HepG2 (cell line): ENCODE data around the gene PRDM10. TPM values are rescaled to one million over a fixed set of nuclear protein-coding genes. Genes with fewer than 3 reads are reported as not detected.
A peak's percentile ranks its signal among the peaks of the same experiment; 100 is the strongest.

Experiments used
- ATF3 ChIP-seq: sonication (generic); formaldehyde crosslinking; IDR thresholded peaks from 2 replicates; pipeline ENCODE4 v1.4.0; 2020; ENCODE audit warnings: missing genetic modification reagents
- FOSL1 ChIP-seq: sonication (generic); formaldehyde crosslinking; IDR thresholded peaks from 2 replicates; pipeline ENCODE4 v1.9.0; 2021; ENCODE audit warnings: missing genetic modification reagents, borderline replicate concordance
- FOXA1 ChIP-seq, 2 experiments: fragments of 450-650 bp in 1 of 2; sonication (generic) in 1 of 2; formaldehyde crosslinking in 1 of 2; IDR thresholded peaks; 2 replicates each; pipeline versions ENCODE4 v1.4.0 to v1.6.1; 2016 to 2020; ENCODE audit warnings: missing genetic modification reagents in 1 of 2
- NFKBIZ ChIP-seq: IDR thresholded peaks from 2 replicates; pipeline ENCODE4 v1.6.1; 2018; ENCODE audit warnings: missing genetic modification reagents, missing compliant biosample characterization
- SMAD1 ChIP-seq: sonication (generic); formaldehyde crosslinking; IDR thresholded peaks from 2 replicates; pipeline ENCODE4 v1.4.0; 2020; ENCODE audit warnings: missing genetic modification reagents, low read depth, mild to moderate bottlenecking, borderline replicate concordance
- TRIM24 ChIP-seq: sonication (generic); formaldehyde crosslinking; IDR thresholded peaks from 2 replicates; pipeline ENCODE4 v1.8.0; 2022; ENCODE audit warnings: mild to moderate bottlenecking, missing genetic modification reagents
- ZFP36L2 ChIP-seq: sonication (generic); formaldehyde crosslinking; IDR thresholded peaks from 2 replicates; pipeline ENCODE4 v1.4.0; 2020; ENCODE audit warnings: missing genetic modification reagents
- ZNF234 ChIP-seq: sonication (generic); formaldehyde crosslinking; conservative IDR thresholded peaks from 2 replicates; pipeline ENCODE4 v1.5.1; 2020; ENCODE audit warnings: mild to moderate bottlenecking, missing genetic modification reagents
- ZNF260 ChIP-seq: sonication (generic); formaldehyde crosslinking; IDR thresholded peaks from 2 replicates; pipeline ENCODE4 v1.4.0; 2020; ENCODE audit warnings: missing genetic modification reagents, low read depth, mild to moderate bottlenecking, borderline replicate concordance
- ZNF407 ChIP-seq: sonication (generic); formaldehyde crosslinking; IDR thresholded peaks from one replicate; pipeline ENCODE4 v1.5.1; 2020; ENCODE audit warnings: mild to moderate bottlenecking, missing genetic modification reagents; ENCODE audit errors: not compliant biosample characterization
- polyA plus RNA-seq, 8 experiments: library from polyadenylated mRNA; depleted of rRNA in 3 of 8; stranded (reverse) in 7 of 8; unstranded in 1 of 8; fragments of >200 nt; fragmentation: Illumina TruSeq in 4 of 8; extraction: Trizol in 4 of 8; gene quantifications; 2 replicates each; pipeline versions ENCODE4 v1.2.1 to v1.2.3, GENCODE V29; 2011 to 2016; ENCODE audit warnings: low read depth in 4 of 8, missing spikeins in 1 of 8, mixed read lengths in 1 of 8; ENCODE audit not compliant: insufficient read depth in 1 of 8
- total RNA-seq, 5 experiments: library from RNA; depleted of rRNA; stranded (reverse); fragments of >200 nt; fragmentation: Illumina TruSeq; extraction: Trizol; gene quantifications; 2 replicates each; pipeline ENCODE4 v1.2.3, GENCODE V29; 2016; ENCODE audit warnings: low read depth in 1 of 5
- TF ChIP-seq, protein P1 (sequence below): sonication (generic); formaldehyde crosslinking; conservative IDR thresholded peaks from 2 replicates; pipeline ENCODE4 v1.5.0; 2020; ENCODE audit warnings: missing genetic modification reagents
- TF ChIP-seq, protein P2 (sequence below): sonication (generic); formaldehyde crosslinking; conservative IDR thresholded peaks from 2 replicates; pipeline ENCODE4 v1.8.0; 2022; ENCODE audit warnings: low read depth, missing genetic modification reagents
- TF ChIP-seq, protein P3 (sequence below): IDR thresholded peaks from 2 replicates; pipeline ENCODE4 v1.6.1; 2016; ENCODE audit warnings: missing genetic modification reagents, missing compliant biosample characterization

Gene PRDM10
- total and polyA plus RNA-seq, 2 of the 13 experiments (the other 11 are each of a cell fraction or from before 2014, with no cell fraction given), result 5.7 to 5.8 TPM

GRCh38 chr11:130042093-130042591, 39.5 kb upstream of the PRDM10 start (continued):
- TF ChIP-seq FOXA1 (IDR thresholded peaks at IDR 0.05) (no peak), FOXA1 (CRISPR knock-in tag; IDR thresholded peaks at IDR 0.05) (peak; percentile 73), ZNF234 (CRISPR knock-in tag) (no peak), SMAD1 (no peak), NFKBIZ (no peak), FOSL1 (no peak), TRIM24 (CRISPR knock-in tag) (no peak), ATF3 (peak; percentile 82), ZNF407 (CRISPR knock-in tag) (no peak), ZFP36L2 (CRISPR knock-in tag) (no peak), ZNF260 (CRISPR knock-in tag) (no peak)
- TF ChIP-seq, protein P1, sequence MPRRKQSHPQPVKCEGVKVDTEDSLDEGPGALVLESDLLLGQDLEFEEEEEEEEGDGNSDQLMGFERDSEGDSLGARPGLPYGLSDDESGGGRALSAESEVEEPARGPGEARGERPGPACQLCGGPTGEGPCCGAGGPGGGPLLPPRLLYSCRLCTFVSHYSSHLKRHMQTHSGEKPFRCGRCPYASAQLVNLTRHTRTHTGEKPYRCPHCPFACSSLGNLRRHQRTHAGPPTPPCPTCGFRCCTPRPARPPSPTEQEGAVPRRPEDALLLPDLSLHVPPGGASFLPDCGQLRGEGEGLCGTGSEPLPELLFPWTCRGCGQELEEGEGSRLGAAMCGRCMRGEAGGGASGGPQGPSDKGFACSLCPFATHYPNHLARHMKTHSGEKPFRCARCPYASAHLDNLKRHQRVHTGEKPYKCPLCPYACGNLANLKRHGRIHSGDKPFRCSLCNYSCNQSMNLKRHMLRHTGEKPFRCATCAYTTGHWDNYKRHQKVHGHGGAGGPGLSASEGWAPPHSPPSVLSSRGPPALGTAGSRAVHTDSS, result no peak
- TF ChIP-seq, protein P2, sequence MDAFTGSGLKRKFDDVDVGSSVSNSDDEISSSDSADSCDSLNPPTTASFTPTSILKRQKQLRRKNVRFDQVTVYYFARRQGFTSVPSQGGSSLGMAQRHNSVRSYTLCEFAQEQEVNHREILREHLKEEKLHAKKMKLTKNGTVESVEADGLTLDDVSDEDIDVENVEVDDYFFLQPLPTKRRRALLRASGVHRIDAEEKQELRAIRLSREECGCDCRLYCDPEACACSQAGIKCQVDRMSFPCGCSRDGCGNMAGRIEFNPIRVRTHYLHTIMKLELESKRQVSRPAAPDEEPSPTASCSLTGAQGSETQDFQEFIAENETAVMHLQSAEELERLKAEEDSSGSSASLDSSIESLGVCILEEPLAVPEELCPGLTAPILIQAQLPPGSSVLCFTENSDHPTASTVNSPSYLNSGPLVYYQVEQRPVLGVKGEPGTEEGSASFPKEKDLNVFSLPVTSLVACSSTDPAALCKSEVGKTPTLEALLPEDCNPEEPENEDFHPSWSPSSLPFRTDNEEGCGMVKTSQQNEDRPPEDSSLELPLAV (CRISPR knock-in tag), result no peak
- TF ChIP-seq, protein P3, sequence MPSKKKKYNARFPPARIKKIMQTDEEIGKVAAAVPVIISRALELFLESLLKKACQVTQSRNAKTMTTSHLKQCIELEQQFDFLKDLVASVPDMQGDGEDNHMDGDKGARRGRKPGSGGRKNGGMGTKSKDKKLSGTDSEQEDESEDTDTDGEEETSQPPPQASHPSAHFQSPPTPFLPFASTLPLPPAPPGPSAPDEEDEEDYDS (CRISPR knock-in tag), result peak; percentile 45; the same call in 1 of the 2 replicates
